SW480 (cell line): ENCODE measurements around the gene SHTN1.

ENCODE experiments used
- DNase-seq: peaks from one replicate; pipeline ENCODE4 v3.0.0-alpha.2; 2016; ENCODE audit warnings: low spot score

Gene SHTN1

GRCh38 chr10:116873134-116873533 lies 131.9 kb downstream of the SHTN1 start:
- no peak for DNase-seq

- DNase-seq: no peak
Observed at GRCh38 chr10:116870949-116871348, 134.0 kb downstream of the SHTN1 start.

- no peak for DNase-seq
Observed at GRCh38 chr10:116868722-116869121, 136.3 kb downstream of the SHTN1 start.

GRCh38 chr10:116868198-116868676 lies 136.8 kb downstream of the SHTN1 start:
- DNase-seq: no peak

GRCh38 chr10:116866987-116867595 lies 137.9 kb downstream of the SHTN1 start:
- no peak for DNase-seq

GRCh38 chr10:116866066-116866465 lies 138.9 kb downstream of the SHTN1 start:
- no peak for DNase-seq

- DNase-seq: no peak
Observed at GRCh38 chr10:116864436-116864835, 140.6 kb downstream of the SHTN1 start.

- no peak for DNase-seq
Observed at GRCh38 chr10:116861796-116862195, 143.2 kb downstream of the SHTN1 start.

GRCh38 chr10:116857156-116857555 lies 147.8 kb downstream of the SHTN1 start:
- DNase-seq: no peak

- DNase-seq: no peak
Observed at GRCh38 chr10:116853701-116854100, 151.3 kb downstream of the SHTN1 start.

GRCh38 chr10:116853287-116853686 lies 151.7 kb downstream of the SHTN1 start:
- no peak for DNase-seq

- no peak for DNase-seq
Observed at GRCh38 chr10:116852246-116852645, 152.7 kb downstream of the SHTN1 start.

GRCh38 chr10:116850058-116850611 lies 154.9 kb downstream of the SHTN1 start:
- no peak for DNase-seq

GRCh38 chr10:116849248-116850057 lies 155.5 kb downstream of the SHTN1 start, which contains the start of gene ENO4:
ENO4 (plus strand) TSS chr10:116849499; CDS start chr10:116849567, 68 bp downstream.
- DNase-seq: peak; percentile 77

GRCh38 chr10:116848944-116849247 lies 156.1 kb downstream of the SHTN1 start:
- DNase-seq: no peak

GRCh38 chr10:116848032-116848943 lies 156.7 kb downstream of the SHTN1 start:
- DNase-seq: no peak

GRCh38 chr10:116845823-116846222 lies 159.2 kb downstream of the SHTN1 start:
- DNase-seq: no peak

- no peak for DNase-seq
Observed at GRCh38 chr10:116840389-116841075, 164.5 kb downstream of the SHTN1 start.

GRCh38 chr10:116838143-116838725 lies 166.8 kb downstream of the SHTN1 start:
- no peak for DNase-seq

GRCh38 chr10:116836902-116837523 lies 168.0 kb downstream of the SHTN1 start:
- DNase-seq: no peak

GRCh38 chr10:116836083-116836482 lies 168.9 kb downstream of the SHTN1 start:
- no peak for DNase-seq
